ENCODE results near the gene POLA1. TPM values are rescaled to one million over a fixed set of nuclear protein-coding genes. Genes with fewer than 3 reads are reported as not detected.

POLA1 gene
- total RNA-seq, 4 donors from 2014 or later, result 9.4 to 15.7 (median 10.0) TPM

DNA sequence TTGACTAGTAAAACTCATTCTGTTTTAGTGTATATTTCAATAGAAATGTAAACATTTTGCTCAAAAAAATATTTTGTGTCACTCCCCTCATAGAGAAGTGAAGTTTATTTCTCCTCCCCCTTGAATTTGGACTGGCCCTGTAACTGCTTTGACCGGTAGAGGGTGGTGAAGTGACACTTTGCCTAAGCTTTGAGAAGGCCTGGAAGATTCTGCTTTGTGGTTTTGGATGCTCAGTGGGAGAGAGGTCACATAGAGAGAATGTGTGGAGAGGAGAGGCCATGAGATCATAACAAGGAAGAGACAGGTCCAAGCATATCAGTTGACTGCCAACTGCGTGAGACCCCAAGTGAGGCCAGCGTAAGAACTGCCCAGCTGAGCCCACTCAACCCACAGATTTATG, 341.2 kb downstream of the POLA1 start:
- Histone ChIP-seq H3K4me3 (no peak overlapping the region), H3K27ac (replicated peaks in 1 of 4) (no peak overlapping the region), H3K9me3 (no peaks in the 10 kb centered on the region), H3K36me3 (no peaks in the 10 kb centered on the region), H3K27me3 (no peaks in the 10 kb centered on the region), H3K4me1 (no peaks in the 10 kb centered on the region)
- intact Hi-C loops (cut with DNase I), result no loop called here
- 88% methylated on average over 3 of the region's 3 CpGs for WGBS
- DNase-seq (ENCODE audit: extremely low spot score), result no peak
- TF ChIP-seq, protein P1, sequence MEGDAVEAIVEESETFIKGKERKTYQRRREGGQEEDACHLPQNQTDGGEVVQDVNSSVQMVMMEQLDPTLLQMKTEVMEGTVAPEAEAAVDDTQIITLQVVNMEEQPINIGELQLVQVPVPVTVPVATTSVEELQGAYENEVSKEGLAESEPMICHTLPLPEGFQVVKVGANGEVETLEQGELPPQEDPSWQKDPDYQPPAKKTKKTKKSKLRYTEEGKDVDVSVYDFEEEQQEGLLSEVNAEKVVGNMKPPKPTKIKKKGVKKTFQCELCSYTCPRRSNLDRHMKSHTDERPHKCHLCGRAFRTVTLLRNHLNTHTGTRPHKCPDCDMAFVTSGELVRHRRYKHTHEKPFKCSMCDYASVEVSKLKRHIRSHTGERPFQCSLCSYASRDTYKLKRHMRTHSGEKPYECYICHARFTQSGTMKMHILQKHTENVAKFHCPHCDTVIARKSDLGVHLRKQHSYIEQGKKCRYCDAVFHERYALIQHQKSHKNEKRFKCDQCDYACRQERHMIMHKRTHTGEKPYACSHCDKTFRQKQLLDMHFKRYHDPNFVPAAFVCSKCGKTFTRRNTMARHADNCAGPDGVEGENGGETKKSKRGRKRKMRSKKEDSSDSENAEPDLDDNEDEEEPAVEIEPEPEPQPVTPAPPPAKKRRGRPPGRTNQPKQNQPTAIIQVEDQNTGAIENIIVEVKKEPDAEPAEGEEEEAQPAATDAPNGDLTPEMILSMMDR (IDR thresholded peaks at IDR 0.05), result no peak
- TF ChIP-seq POLR2AphosphoS5 (IDR thresholded peaks at IDR 0.05), result no peak
- no peak for TF ChIP-seq EP300 (IDR thresholded peaks at IDR 0.05)
- TF ChIP-seq POLR2A (IDR thresholded peaks at IDR 0.05; ENCODE audit: low read depth), result no peak

DNA sequence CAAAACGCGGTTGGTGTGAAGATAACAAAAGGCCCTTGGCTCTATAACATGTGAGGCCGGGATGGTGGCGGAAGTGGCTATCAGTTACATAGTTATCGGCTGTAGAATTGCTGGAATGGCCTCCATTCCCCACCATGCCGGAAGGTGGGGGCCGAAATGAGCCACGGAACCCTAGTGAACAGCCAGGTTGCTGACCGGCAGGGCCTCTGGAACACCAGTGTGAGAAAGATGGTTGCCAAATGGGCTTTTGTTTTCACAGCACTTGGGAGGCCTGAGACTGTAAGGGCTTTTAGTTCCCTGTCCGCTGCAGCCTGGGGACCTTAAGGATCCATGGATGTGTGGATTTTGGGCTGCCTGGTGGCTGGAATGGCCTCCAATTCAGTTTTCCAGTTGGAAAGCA, 345.3 kb downstream of the POLA1 start:
- Histone ChIP-seq H3K9me3 (no peaks in the 10 kb centered on the region), H3K4me1 (no peaks in the 10 kb centered on the region), H3K27me3 (no peaks in the 10 kb centered on the region), H3K4me3 (no peak overlapping the region), H3K27ac (replicated peaks in 1 of 4) (no peak overlapping the region), H3K36me3 (no peaks in the 10 kb centered on the region)
- DNase-seq (ENCODE audit: extremely low spot score), result no peak
- WGBS, result 85% methylated on average over 5 of the region's 10 CpGs
- no peak for TF ChIP-seq POLR2A (IDR thresholded peaks at IDR 0.05; ENCODE audit: low read depth)
- TF ChIP-seq POLR2AphosphoS5 (IDR thresholded peaks at IDR 0.05), result no peak
- no peak for TF ChIP-seq EP300 (IDR thresholded peaks at IDR 0.05)
- TF ChIP-seq, protein P1 (IDR thresholded peaks at IDR 0.05), result no peak
- intact Hi-C loops (cut with DNase I), result no loop called here

DNA sequence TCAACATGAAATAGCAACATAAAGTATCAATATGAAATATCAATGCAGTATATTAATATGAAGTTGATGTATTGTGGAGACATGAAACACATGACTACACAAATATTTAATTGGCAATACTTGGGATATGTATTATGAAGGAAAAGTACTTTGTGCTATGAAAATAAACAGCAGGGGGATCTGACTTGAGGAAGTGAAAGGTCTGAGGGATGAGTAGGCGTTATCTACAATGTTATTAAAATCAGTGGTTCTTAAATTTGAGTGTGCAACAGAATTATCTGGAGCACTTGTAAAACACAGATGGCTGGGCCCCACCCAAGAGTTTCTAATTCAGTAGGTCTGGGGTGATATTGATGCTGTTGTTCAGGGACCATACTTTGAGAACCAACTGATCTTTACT, 349.5 kb downstream of the POLA1 start:
- TF ChIP-seq EP300 (IDR thresholded peaks at IDR 0.05) (no peak), POLR2A (IDR thresholded peaks at IDR 0.05; ENCODE audit: low read depth) (no peak), POLR2AphosphoS5 (IDR thresholded peaks at IDR 0.05) (no peak)
- TF ChIP-seq, protein P1 (IDR thresholded peaks at IDR 0.05), result no peak
- intact Hi-C loops (cut with DNase I), result no loop called here
- no peaks in the 10 kb centered on the region for H3K27me3 ChIP-seq
- no peaks in the 10 kb centered on the region for H3K4me1 ChIP-seq
- H3K9me3 ChIP-seq, result no peaks in the 10 kb centered on the region
- H3K4me3 ChIP-seq, result no peak overlapping the region
- no peak overlapping the region for H3K27ac ChIP-seq (replicated peaks in 1 of 4)
- H3K36me3 ChIP-seq, result no peaks in the 10 kb centered on the region
- DNase-seq (ENCODE audit: extremely low spot score), result no peak
- 68% methylated on average over 1 of the region's 1 CpG for WGBS

Small RNA genes lying within 50 kb of the gene (small RNA-seq; reads per million reads assigned to genes)
- 0 to 0.56 (median 0.17) reads per million in 3 donors for gene SCARNA23

Other genes starting within 250 kb of the POLA1 start
- 10 to 100 TPM; 38.4 to 63.4 (median 53.4) TPM for gene PDK3, start 228.6 kb upstream of the POLA1 start, total RNA-seq
- 10 to 100 TPM in 1 of 4 donors, 1 to 10 TPM in 3; 5.8 to 11.7 (median 9.5) TPM for gene PCYT1B, start 46.6 kb upstream of the POLA1 start, total RNA-seq